PC-9 (cell line): ENCODE results near the gene APPL1.

Source experiments
- CTCF ChIP-seq: fragments of 200-600 bp; sonication (generic); conservative IDR thresholded peaks from 2 replicates; pipeline ENCODE4 v1.6.1; 2017; ENCODE audit warnings: mixed run types, antibody characterized with exemption, mild to moderate bottlenecking, moderate library complexity
- EZH2 ChIP-seq: fragments of 200-600 bp; sonication (generic); IDR thresholded peaks from 2 replicates; pipeline ENCODE4 v1.8.0; 2017; ENCODE audit warnings: antibody characterized with exemption, low read depth

- TF ChIP-seq CTCF (no peak), EZH2 (no peak)
Observed at GRCh38 chr3:57283334-57283733, 55.8 kb downstream of the APPL1 start.
